ENCODE data around the gene ARL4A. TPM values are rescaled to one million over a fixed set of nuclear protein-coding genes. Genes with fewer than 3 reads are reported as not detected.

ARL4A gene
- total and polyA plus RNA-seq, 2 donors (not counting 3 experiments of a cell fraction or from before 2014, with no cell fraction given): 34.1 to 43.2 TPM

DNA sequence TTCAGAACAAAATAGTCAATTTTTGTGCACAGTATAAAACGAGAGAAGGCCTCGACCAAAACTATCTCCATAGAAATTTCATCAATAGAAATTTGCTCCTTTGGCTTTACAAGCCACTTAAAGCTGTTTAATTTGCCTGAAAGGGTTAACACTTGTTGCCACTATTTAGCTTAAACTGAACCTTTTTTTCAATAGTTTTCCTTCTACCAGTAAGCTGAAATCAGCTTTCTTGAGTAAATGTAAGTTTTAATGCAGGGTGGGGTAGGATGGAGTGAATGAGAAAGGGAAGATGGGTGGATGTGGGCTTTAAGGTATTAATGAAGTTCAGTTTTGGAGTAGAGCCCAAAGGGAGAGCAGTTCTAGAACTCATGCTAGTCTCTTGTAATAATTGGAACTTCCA is 39.5 kb downstream of the ARL4A start:
- POLR2A ChIA-PET: interaction anchor here (2.1 to 2.8 kb wide), 2 partner anchors 36 to 39 kb away, joined by 10 to 23 read pairs; partner anchors contain the start of gene ARL4A
- intact Hi-C loops (cut with micrococcal nuclease): no loop called here
- Histone ChIP-seq H3K4me2 (ENCODE audit: insufficient read depth, low read length) (no peak overlapping the region), H3K9me3 (replicated peaks; ENCODE audit: control insufficient read depth, insufficient read depth, low read length) (no peaks in the 10 kb centered on the region), H3K9me1 (replicated peaks; ENCODE audit: control insufficient read depth, extremely low read depth, insufficient read depth, low read length) (no peaks in the 10 kb centered on the region), H2AFZ (ENCODE audit: low read depth, low read length) (no peak overlapping the region), H3K4me1 (ENCODE audit: control insufficient read depth, extremely low read depth, insufficient read depth, low read length) (peaks cover 46% of the 10 kb centered on the region), H3K36me3 (ENCODE audit: control insufficient read depth in 2 of 2, extremely low read depth in 1 of 2, insufficient read depth in 2 of 2, low read length in 2 of 2) (no peaks in the 10 kb centered on the region), H4K20me1 (replicated peaks; ENCODE audit: control insufficient read depth, extremely low read depth, insufficient read depth, low read length) (no peaks in the 10 kb centered on the region), H3K79me2 (ENCODE audit: control insufficient read depth, insufficient read depth, low read length) (no peaks in the 10 kb centered on the region), H3K4me3 (replicated peaks in 1 of 3; ENCODE audit: insufficient read depth in 1 of 3, low read depth in 1 of 3, low read length in 3 of 3) (no peak overlapping the region), H3K27me3 (ENCODE audit: control insufficient read depth in 2 of 2, insufficient read depth in 2 of 2, low read length in 2 of 2) (no peaks in the 10 kb centered on the region), H3K27ac (ENCODE audit: insufficient read depth, low read depth, low read length) (peak overlapping the region; percentile 92), H3K9ac (replicated peaks; ENCODE audit: extremely low read depth, insufficient read depth, low read length) (no peak overlapping the region)
- DNase-seq (ENCODE audit: low read depth, low spot score) (no peak), FAIRE-seq (no peak)
- CTCF ChIA-PET: interaction anchor here (1.1 to 3.5 kb wide), 4 partner anchors 8 to 40 kb away, joined by 4 to 51 read pairs (median 14); partner anchors contain the start of gene ARL4A
- no TSS peak for BruUV-seq (replicated peaks)
- dilution Hi-C loops (cut with MboI; ENCODE audit: extremely low pct_ligation_motif_present, low sequenced_read_pairs): no loop called here
- TF ChIP-seq POLR2AphosphoS5 (IDR thresholded peaks at IDR 0.05; ENCODE audit: insufficient read depth, low read depth, low read length) (no peak), GATA2 (IDR thresholded peaks at IDR 0.05; ENCODE audit: insufficient read depth, insufficient read length, low read depth, low read length) (no peak), JUN (IDR thresholded peaks at IDR 0.05; ENCODE audit: borderline replicate concordance, insufficient read depth, insufficient read length, low read depth) (no peak), MYC (IDR thresholded peaks at IDR 0.05; ENCODE audit: low read depth, low read length) (no peak), POLR2A (IDR thresholded peaks at IDR 0.05; ENCODE audit: low read depth, low read length) (no peak)
- TF ChIP-seq, protein P1, sequence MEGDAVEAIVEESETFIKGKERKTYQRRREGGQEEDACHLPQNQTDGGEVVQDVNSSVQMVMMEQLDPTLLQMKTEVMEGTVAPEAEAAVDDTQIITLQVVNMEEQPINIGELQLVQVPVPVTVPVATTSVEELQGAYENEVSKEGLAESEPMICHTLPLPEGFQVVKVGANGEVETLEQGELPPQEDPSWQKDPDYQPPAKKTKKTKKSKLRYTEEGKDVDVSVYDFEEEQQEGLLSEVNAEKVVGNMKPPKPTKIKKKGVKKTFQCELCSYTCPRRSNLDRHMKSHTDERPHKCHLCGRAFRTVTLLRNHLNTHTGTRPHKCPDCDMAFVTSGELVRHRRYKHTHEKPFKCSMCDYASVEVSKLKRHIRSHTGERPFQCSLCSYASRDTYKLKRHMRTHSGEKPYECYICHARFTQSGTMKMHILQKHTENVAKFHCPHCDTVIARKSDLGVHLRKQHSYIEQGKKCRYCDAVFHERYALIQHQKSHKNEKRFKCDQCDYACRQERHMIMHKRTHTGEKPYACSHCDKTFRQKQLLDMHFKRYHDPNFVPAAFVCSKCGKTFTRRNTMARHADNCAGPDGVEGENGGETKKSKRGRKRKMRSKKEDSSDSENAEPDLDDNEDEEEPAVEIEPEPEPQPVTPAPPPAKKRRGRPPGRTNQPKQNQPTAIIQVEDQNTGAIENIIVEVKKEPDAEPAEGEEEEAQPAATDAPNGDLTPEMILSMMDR (IDR thresholded peaks at IDR 0.05; ENCODE audit: extremely low read depth in 1 of 2, insufficient read depth in 1 of 2, low read depth in 1 of 2, low read length in 2 of 2): no peak
